ENCODE results near the gene GLYATL3. TPM values are rescaled to one million over a fixed set of nuclear protein-coding genes. Genes with fewer than 3 reads are reported as not detected.
A peak's percentile ranks its signal among the peaks of the same experiment; 100 is the strongest.

GLYATL3 gene
- total and polyA plus RNA-seq, 12 donors = not detected

GRCh38 chr6:49549691-49550491, 50.2 kb downstream of the GLYATL3 start:
- DNase-seq = no peak
- ATAC-seq = no peak
- WGBS, 2 donors = 25 to 29% methylated on average over 19 of the region's 20 CpGs
- Histone ChIP-seq H3K27me3 (peaks cover 0 to 50% (median 41%) of the 10 kb centered on the region in 7 donors), H3K27ac (no peak overlapping the region), H3K4me1 (peaks cover 0 to 24% (median 14%) of the 10 kb centered on the region in 9 donors), H3K36me3 (no peaks in the 10 kb centered on the region), H3K4me3 (peak overlapping the region in 9 of 10 donors; percentile 27 to 54 (median 51)), H3K9me3 (no peaks in the 10 kb centered on the region)
- intact Hi-C loops (cut with DNase I) = no loop called here
- TF ChIP-seq CTCF (IDR thresholded peaks at IDR 0.05) = no peak

GRCh38 chr6:49550492-49551077, 50.9 kb downstream of the GLYATL3 start, which contains the start of gene C6orf141:
Gene C6orf141, plus strand, starts transcription at chr6:49550668. Its CDS starts 125 bp downstream, at chr6:49550793.
- Histone ChIP-seq H3K36me3 (no peaks in the 10 kb centered on the region), H3K27me3 (peaks cover 0 to 50% (median 41%) of the 10 kb centered on the region in 7 donors), H3K9me3 (no peaks in the 10 kb centered on the region), H3K4me1 (peaks cover 0 to 24% (median 14%) of the 10 kb centered on the region in 9 donors), H3K27ac (no peak within 1 kb of the TSS), H3K4me3 (peak within 1 kb of the TSS; percentile 1 to 54 (median 48))
- DNase-seq (no peak), ATAC-seq (peak in 6 of 8 donors; percentile 9 to 71 (median 46))
- TF ChIP-seq CTCF (IDR thresholded peaks at IDR 0.05) = no peak
- intact Hi-C loops (cut with DNase I) = no loop called here
- 0 to 1% methylated on average over 39 to 42 of the region's 42 CpGs for WGBS, 2 donors

GRCh38 chr6:49551078-49551865, 51.5 kb downstream of the GLYATL3 start:
- no peak for DNase-seq
- 2 to 3% methylated on average over 38 of the region's 38 CpGs for WGBS, 2 donors
- intact Hi-C loops (cut with DNase I) = no loop called here
- Histone ChIP-seq H3K9me3 (no peaks in the 10 kb centered on the region), H3K36me3 (no peaks in the 10 kb centered on the region), H3K27me3 (peaks cover 0 to 50% (median 41%) of the 10 kb centered on the region in 7 donors), H3K27ac (no peak overlapping the region), H3K4me1 (peaks cover 0 to 24% (median 14%) of the 10 kb centered on the region in 9 donors), H3K4me3 (peak overlapping the region; percentile 1 to 54 (median 48))
- peak in 5 of 8 donors; percentile 33 to 59 (median 47) for ATAC-seq
- TF ChIP-seq CTCF (IDR thresholded peaks at IDR 0.05) = no peak

GRCh38 chr6:49551866-49552129, 52.1 kb downstream of the GLYATL3 start:
- peaks cover 0 to 50% (median 41%) of the 10 kb centered on the region in 7 donors for H3K27me3 ChIP-seq
- peak overlapping the region in 9 of 10 donors; percentile 27 to 54 (median 51) for H3K4me3 ChIP-seq
- H3K4me1 ChIP-seq = peaks cover 0 to 24% (median 14%) of the 10 kb centered on the region in 9 donors
- H3K9me3 ChIP-seq = no peaks in the 10 kb centered on the region
- no peak for TF ChIP-seq CTCF (IDR thresholded peaks at IDR 0.05)
- H3K27ac ChIP-seq = no peak overlapping the region
- H3K36me3 ChIP-seq = no peaks in the 10 kb centered on the region
- DNase-seq (no peak), ATAC-seq (no peak)
- WGBS, 2 donors = 29 to 47% methylated on average over 2 of the region's 2 CpGs
- intact Hi-C loops (cut with DNase I) = no loop called here
